GM21390 (cell line): Measurements from ENCODE around the gene L2HGDH.
"Not testable (repeated sequence)": the region's sequence is repeated elsewhere in the genome, so short reads cannot be mapped to it uniquely, and the experiment has no call there.

ENCODE experiments used
- ATAC-seq: cut with Tn5 transposase; IDR thresholded peaks from one replicate; pipeline ENCODE4 v1.9.1; 2021; ENCODE audit not compliant: unreplicated experiment

Gene L2HGDH

GRCh38 chr14:50340045-50340444, 28.0 kb upstream of the L2HGDH start:
- no peak for ATAC-seq

- no peak for ATAC-seq
These were observed 27.3 kb upstream of the L2HGDH start for GRCh38 chr14:50339178-50339804.

- ATAC-seq: no peak
These were observed 26.6 kb upstream of the L2HGDH start for GRCh38 chr14:50338587-50338986.

GRCh38 chr14:50335989-50336824, 24.2 kb upstream of the L2HGDH start:
- ATAC-seq: no peak

DNA sequence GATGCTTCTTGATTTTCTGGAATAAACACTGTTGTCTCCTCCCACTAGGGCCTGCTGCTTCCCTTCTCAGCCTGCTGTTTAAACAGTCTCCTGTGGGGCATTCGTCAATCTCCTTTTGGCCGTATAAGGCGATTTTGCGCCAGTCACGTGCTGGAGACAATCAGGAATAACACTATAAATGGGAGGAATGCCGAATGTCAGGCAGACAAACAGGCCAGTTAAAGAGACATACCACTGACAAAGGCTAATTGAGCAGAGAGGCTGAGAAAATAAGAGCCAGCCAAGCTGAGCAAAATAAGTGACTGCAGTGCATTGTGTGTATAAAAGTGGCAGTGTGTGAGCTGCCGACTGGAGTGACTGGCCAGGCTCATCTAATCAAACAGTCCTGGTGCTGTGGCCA, 23.4 kb upstream of the L2HGDH start:
- no peak for ATAC-seq

DNA sequence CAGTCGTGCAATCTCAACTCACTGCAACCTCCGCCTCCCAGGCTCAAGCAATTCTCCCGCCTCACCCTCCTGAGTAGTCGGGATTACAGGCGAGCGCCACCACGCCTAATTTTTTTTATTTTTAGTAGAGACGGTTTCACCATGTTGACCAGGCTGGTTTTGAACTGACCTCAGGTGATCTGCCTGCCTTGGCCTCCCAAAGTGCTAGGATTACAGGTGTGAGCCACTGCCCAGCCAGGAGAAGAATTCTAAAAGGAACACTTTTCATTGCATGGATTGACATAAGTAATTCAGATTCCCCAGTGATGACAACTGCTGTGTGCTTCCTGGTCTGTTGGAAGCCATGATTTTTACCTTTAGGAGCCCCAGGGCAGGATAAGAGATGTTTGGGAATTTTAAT, 22.2 kb upstream of the L2HGDH start:
- no peak for ATAC-seq

GRCh38 chr14:50333014-50333509, 21.0 kb upstream of the L2HGDH start:
- no peak for ATAC-seq

- no peak for ATAC-seq
These were observed 19.6 kb upstream of the L2HGDH start for GRCh38 chr14:50331596-50331995.

GRCh38 chr14:50321009-50321660, 9.1 kb upstream of the L2HGDH start:
- peak; percentile 88 for ATAC-seq

DNA sequence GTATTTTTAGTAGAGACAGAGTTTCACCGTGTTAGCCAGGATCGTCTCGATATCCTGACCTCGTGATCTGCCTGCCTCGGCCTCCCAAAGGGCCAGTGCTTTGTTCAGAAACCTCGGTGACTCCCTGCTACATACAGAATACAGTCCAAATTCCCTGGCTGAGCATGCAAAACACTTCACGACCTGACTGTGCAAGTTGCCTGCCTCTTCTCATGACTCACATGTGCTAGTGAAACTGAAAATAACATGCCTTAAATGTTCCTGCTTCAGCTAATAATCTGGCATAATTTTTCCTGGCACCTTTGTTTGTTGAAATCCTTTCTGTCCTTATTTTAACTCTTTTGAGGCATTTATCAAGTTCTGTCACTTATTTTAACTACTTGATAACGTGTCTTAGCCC, 8.3 kb upstream of the L2HGDH start:
- ATAC-seq: peak; percentile 38

- no peak for ATAC-seq
These were observed 7.7 kb upstream of the L2HGDH start for GRCh38 chr14:50319721-50320120.

DNA sequence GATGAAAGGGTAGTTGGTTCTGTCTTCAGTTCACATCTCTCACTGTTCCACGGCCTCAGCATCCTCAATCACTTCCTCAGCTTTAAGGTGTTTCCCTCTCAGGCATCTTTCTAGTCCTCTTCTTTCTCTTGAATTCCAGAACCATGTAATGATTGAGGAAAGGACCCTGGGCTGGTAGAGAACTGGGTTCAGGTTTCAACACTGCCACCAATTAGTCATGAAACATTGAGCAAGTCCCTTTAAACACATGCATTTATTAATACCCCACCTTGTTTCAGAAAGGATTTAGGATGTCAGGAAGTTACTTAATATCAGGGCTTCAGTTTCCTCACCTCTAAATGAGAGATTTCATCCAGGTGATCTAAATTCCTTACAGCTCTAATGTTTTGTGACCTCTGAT, 7.3 kb upstream of the L2HGDH start:
- ATAC-seq: no peak

GRCh38 chr14:50318031-50318626, 6.1 kb upstream of the L2HGDH start:
- no peak for ATAC-seq

DNA sequence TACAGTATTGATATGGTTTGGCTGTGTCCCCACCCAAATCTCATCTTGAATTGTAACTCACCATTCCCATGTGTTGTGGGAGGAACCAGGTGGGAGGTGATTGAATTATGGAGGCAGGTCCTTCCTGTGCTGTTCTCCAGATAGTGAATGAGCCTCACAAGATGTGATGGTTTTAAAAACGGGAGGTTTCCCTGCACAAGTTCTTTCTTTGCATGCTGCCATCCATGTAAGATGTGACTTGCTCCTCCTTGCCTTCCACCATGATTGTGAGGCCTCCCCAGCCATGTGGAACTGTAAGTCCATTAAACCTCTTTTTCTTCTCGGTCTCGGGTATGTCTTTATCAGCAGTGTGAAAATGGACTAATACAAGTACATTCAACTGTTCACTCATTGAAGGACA, 2.1 kb upstream of the L2HGDH start:
- ATAC-seq: not testable (repeated sequence)

DNA sequence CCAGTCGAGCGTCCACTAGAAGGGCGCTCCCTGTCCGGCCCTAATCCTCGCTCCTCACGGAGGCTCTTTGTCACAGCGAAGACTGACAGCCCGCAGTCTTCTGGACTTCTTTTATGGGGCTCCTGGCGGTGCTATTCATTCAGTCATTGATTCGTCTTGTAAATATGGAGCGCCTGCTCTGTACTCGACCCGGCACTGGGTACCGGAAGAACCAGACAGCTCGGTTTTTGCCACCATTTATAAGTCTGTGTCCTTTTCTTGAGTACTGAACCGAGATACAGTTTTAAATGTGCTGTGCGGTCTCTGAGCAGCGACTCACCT, 665 bp upstream of the L2HGDH start:
- ATAC-seq: peak; percentile 25

DNA sequence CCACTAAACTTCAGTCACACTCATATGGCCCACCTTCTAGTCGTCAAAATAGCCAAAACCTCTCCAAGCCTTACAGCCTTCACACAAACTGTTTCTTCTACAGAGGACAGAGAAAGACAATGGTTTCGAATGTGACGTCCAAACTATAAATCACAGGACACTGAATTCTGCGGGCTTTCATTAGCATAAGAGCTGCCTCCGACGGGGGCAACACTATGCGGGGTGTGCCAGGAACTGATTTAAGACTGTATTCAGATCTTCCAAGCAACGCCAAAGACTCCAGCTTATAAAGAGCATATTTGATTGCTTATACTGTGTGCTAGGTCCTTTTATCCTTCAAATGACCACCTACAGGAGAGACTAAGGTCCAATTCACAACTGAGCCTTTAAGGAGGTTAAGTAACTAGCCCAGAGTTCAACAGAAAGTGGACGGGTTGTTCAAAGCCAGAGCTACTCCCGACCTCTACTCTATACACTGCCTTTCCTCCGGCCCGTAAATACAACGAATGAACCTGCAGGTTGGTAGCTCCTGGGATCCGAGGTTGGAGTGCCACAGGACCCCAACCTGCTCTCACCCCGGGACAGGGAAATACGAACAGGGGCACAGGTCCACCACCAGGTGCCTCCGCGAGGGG, 575 bp downstream of the L2HGDH start:
- ATAC-seq: no peak

- no peak for ATAC-seq
These were observed 1.6 kb downstream of the L2HGDH start for GRCh38 chr14:50310445-50310844.

GRCh38 chr14:50308363-50308915, 3.6 kb downstream of the L2HGDH start:
- no peak for ATAC-seq

DNA sequence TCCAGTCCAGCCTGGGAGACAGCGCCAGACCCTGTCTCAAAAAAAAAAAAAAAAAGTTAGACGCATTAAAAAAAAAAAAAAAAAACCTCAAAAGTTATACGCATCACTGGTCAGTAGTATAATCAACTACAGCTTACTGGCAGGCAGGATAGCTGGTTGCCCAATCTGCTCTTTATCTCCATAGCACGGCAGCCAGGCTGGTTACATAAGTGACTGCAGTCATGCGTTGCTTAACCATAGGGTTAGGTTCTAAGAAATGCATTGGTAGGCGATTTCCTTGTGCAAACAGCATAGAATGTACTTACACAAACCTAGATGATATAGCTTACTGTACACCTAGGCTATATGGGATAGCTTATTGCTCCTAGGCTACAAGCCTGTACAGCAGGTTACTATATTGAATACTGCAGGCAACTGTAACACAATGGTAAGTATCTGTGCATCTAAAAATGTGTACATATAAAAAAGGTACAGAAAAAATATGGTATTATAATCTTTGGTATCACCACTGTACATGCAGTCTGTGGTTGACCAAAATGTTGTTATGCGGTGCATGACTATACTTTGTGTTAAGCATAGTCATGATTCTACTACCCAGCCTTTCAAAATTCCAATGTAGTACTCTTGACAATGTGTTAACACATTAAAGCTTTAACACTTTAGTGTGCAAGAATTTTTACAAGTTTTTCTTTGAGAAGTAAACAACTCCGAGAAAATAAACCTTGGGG, 8.1 kb downstream of the L2HGDH start:
- no peak for ATAC-seq

- ATAC-seq: no peak
These were observed 10.1 kb downstream of the L2HGDH start for GRCh38 chr14:50301914-50302313.
